ENCODE data around the gene ETV6. TPM values are rescaled to one million over a fixed set of nuclear protein-coding genes. Genes with fewer than 3 reads are reported as not detected.

Gene ETV6
- total RNA-seq, 1 experiment from 2014 or later = 14.1 TPM

DNA sequence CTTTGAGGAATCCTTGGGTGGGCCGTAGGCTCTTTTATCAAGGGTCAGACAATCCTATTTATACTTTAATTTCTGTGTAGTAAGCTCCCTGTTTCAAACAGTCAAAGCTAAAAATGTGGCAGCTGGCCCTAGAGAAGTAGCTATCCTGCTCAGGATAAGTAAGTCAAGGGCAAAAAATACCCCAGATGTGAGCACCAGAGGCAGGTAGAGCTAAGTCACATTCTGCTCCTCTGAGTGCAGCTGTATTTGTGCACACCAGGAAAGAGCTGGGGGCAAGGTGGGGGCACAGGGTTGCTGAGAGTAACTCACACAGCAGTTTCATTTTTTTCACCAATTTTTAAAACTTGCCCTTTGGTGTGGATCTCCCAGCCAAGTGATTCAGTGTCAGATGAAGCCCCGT, 5.3 kb downstream of the ETV6 start:
- TF ChIP-seq CEBPB (IDR thresholded peaks at IDR 0.05; ENCODE audit: low read depth) (no peak), ZFX (IDR thresholded peaks at IDR 0.05) (no peak), SP1 (IDR thresholded peaks at IDR 0.05; ENCODE audit: low read depth) (no peak), YY1 (IDR thresholded peaks at IDR 0.05; ENCODE audit: extremely low read depth, insufficient replicate concordance, low read depth, low read length) (no peak), POLR2AphosphoS5 (IDR thresholded peaks at IDR 0.05; ENCODE audit: low read depth, low read length) (no peak), EZH2phosphoT487 (IDR thresholded peaks at IDR 0.05; ENCODE audit: borderline replicate concordance) (no peak), JUND (IDR thresholded peaks at IDR 0.05) (no peak), EZH2 (IDR thresholded peaks at IDR 0.05) (no peak), TCF7L2 (IDR thresholded peaks at IDR 0.05; ENCODE audit: borderline replicate concordance, extremely low read depth, insufficient read depth, insufficient read length) (no peak), SRF (IDR thresholded peaks at IDR 0.05; ENCODE audit: low read depth) (no peak)
- TF ChIP-seq, protein P1, sequence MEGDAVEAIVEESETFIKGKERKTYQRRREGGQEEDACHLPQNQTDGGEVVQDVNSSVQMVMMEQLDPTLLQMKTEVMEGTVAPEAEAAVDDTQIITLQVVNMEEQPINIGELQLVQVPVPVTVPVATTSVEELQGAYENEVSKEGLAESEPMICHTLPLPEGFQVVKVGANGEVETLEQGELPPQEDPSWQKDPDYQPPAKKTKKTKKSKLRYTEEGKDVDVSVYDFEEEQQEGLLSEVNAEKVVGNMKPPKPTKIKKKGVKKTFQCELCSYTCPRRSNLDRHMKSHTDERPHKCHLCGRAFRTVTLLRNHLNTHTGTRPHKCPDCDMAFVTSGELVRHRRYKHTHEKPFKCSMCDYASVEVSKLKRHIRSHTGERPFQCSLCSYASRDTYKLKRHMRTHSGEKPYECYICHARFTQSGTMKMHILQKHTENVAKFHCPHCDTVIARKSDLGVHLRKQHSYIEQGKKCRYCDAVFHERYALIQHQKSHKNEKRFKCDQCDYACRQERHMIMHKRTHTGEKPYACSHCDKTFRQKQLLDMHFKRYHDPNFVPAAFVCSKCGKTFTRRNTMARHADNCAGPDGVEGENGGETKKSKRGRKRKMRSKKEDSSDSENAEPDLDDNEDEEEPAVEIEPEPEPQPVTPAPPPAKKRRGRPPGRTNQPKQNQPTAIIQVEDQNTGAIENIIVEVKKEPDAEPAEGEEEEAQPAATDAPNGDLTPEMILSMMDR (IDR thresholded peaks at IDR 0.05 in 2 of 3, conservative IDR thresholded peaks at IDR 0.05 in 1 of 3; ENCODE audit: borderline replicate concordance in 1 of 3, insufficient read depth in 1 of 3, low read depth in 2 of 3, low read length in 2 of 3) = no peak
- TF ChIP-seq, protein P2, sequence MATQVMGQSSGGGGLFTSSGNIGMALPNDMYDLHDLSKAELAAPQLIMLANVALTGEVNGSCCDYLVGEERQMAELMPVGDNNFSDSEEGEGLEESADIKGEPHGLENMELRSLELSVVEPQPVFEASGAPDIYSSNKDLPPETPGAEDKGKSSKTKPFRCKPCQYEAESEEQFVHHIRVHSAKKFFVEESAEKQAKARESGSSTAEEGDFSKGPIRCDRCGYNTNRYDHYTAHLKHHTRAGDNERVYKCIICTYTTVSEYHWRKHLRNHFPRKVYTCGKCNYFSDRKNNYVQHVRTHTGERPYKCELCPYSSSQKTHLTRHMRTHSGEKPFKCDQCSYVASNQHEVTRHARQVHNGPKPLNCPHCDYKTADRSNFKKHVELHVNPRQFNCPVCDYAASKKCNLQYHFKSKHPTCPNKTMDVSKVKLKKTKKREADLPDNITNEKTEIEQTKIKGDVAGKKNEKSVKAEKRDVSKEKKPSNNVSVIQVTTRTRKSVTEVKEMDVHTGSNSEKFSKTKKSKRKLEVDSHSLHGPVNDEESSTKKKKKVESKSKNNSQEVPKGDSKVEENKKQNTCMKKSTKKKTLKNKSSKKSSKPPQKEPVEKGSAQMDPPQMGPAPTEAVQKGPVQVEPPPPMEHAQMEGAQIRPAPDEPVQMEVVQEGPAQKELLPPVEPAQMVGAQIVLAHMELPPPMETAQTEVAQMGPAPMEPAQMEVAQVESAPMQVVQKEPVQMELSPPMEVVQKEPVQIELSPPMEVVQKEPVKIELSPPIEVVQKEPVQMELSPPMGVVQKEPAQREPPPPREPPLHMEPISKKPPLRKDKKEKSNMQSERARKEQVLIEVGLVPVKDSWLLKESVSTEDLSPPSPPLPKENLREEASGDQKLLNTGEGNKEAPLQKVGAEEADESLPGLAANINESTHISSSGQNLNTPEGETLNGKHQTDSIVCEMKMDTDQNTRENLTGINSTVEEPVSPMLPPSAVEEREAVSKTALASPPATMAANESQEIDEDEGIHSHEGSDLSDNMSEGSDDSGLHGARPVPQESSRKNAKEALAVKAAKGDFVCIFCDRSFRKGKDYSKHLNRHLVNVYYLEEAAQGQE (IDR thresholded peaks at IDR 0.05; ENCODE audit: low read depth) = no peak
- TF ChIP-seq, protein P3, sequence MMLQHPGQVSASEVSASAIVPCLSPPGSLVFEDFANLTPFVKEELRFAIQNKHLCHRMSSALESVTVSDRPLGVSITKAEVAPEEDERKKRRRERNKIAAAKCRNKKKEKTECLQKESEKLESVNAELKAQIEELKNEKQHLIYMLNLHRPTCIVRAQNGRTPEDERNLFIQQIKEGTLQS (IDR thresholded peaks at IDR 0.05) = no peak
- TF ChIP-seq, protein P4, sequence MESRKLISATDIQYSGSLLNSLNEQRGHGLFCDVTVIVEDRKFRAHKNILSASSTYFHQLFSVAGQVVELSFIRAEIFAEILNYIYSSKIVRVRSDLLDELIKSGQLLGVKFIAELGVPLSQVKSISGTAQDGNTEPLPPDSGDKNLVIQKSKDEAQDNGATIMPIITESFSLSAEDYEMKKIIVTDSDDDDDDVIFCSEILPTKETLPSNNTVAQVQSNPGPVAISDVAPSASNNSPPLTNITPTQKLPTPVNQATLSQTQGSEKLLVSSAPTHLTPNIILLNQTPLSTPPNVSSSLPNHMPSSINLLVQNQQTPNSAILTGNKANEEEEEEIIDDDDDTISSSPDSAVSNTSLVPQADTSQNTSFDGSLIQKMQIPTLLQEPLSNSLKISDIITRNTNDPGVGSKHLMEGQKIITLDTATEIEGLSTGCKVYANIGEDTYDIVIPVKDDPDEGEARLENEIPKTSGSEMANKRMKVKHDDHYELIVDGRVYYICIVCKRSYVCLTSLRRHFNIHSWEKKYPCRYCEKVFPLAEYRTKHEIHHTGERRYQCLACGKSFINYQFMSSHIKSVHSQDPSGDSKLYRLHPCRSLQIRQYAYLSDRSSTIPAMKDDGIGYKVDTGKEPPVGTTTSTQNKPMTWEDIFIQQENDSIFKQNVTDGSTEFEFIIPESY (IDR thresholded peaks at IDR 0.05; ENCODE audit: extremely low read depth, insufficient replicate concordance, low read length) = no peak
- Histone ChIP-seq H3K9me3 (ENCODE audit: control insufficient read depth in 1 of 2, insufficient read depth in 1 of 2, low read depth in 1 of 2, low read length in 2 of 2) (no peaks in the 10 kb centered on the region), H3K36me3 (ENCODE audit: control insufficient read depth in 1 of 2, insufficient read depth in 2 of 2, low read length in 2 of 2) (no peaks in the 10 kb centered on the region; a peak in 1 of 4 replicates), H3K9ac (ENCODE audit: low read length) (no peak overlapping the region), H3K79me2 (ENCODE audit: insufficient read depth, low read length) (0 out of 2 replicates have a peak, but pooled peaks cover 6% of the 10 kb centered on the region), H3K4me3 (replicated peaks in 1 of 2; ENCODE audit: low read depth in 1 of 2, low read length in 2 of 2) (no peak overlapping the region), H2AFZ (ENCODE audit: low read depth, low read length, poor library complexity, severe bottlenecking) (no peak overlapping the region), H3K9me2 (ENCODE audit: insufficient read depth) (no peaks in the 10 kb centered on the region), H4K20me1 (ENCODE audit: insufficient read depth) (no peaks in the 10 kb centered on the region), H3K27ac (ENCODE audit: low read depth, low read length) (no peak overlapping the region), H3K4me2 (ENCODE audit: low read length) (no peak overlapping the region), H3K4me1 (ENCODE audit: control insufficient read depth in 1 of 2, insufficient read depth in 2 of 2, low read length in 2 of 2) (peaks cover 10 to 28% of the 10 kb centered on the region in 2 experiments; a peak in 3 of 4 replicates), H3K27me3 (ENCODE audit: insufficient read depth, low read length) (no peaks in the 10 kb centered on the region)
- DNase-seq (ENCODE audit: low read depth, low spot score) = no peak
- POLR2A ChIA-PET = no interaction called here
- CTCF ChIA-PET = no interaction called here
- no TSS peak for BruUV-seq (replicated peaks)
- RAD21 ChIA-PET (ENCODE audit: low non-redundant PET in 1 of 2, low total read pairs in 2 of 2, uncharacterized antibody in 2 of 2, unreplicated experiment in 2 of 2) = no interaction called here
- intact Hi-C loops (cut with micrococcal nuclease) = no loop called here
- ATAC-seq = no peak
